Measurements from ENCODE around the gene SLC22A3.

- TF ChIP-seq, protein P1, sequence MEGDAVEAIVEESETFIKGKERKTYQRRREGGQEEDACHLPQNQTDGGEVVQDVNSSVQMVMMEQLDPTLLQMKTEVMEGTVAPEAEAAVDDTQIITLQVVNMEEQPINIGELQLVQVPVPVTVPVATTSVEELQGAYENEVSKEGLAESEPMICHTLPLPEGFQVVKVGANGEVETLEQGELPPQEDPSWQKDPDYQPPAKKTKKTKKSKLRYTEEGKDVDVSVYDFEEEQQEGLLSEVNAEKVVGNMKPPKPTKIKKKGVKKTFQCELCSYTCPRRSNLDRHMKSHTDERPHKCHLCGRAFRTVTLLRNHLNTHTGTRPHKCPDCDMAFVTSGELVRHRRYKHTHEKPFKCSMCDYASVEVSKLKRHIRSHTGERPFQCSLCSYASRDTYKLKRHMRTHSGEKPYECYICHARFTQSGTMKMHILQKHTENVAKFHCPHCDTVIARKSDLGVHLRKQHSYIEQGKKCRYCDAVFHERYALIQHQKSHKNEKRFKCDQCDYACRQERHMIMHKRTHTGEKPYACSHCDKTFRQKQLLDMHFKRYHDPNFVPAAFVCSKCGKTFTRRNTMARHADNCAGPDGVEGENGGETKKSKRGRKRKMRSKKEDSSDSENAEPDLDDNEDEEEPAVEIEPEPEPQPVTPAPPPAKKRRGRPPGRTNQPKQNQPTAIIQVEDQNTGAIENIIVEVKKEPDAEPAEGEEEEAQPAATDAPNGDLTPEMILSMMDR (IDR thresholded peaks at IDR 0.05; ENCODE audit: low read depth, low read length, poor library complexity, severe bottlenecking): no peak
- TF ChIP-seq EZH2phosphoT487 (IDR thresholded peaks at IDR 0.05; ENCODE audit: borderline replicate concordance, low read length): no peak
These were observed 113.5 kb downstream of the SLC22A3 start for GRCh38 chr6:160461641-160462040.
